ENCODE results near the gene PDCD1.

Gene PDCD1

DNA sequence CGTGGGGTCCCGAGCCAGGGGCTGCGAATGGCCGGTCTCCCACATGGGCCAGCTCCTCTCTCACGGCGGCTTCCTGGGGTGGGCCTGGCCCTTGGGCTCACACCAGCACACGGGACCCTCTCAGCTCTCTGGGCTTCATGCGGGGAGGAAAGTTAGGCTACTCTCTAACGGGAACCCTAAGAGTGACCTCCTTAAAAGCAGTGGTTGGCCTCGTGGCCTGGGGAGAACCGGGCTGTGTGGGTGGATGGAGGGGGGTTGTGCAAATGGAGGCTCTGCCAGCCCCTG lies 36.7 kb upstream of the PDCD1 start:
- no peak for DNase-seq

DNA sequence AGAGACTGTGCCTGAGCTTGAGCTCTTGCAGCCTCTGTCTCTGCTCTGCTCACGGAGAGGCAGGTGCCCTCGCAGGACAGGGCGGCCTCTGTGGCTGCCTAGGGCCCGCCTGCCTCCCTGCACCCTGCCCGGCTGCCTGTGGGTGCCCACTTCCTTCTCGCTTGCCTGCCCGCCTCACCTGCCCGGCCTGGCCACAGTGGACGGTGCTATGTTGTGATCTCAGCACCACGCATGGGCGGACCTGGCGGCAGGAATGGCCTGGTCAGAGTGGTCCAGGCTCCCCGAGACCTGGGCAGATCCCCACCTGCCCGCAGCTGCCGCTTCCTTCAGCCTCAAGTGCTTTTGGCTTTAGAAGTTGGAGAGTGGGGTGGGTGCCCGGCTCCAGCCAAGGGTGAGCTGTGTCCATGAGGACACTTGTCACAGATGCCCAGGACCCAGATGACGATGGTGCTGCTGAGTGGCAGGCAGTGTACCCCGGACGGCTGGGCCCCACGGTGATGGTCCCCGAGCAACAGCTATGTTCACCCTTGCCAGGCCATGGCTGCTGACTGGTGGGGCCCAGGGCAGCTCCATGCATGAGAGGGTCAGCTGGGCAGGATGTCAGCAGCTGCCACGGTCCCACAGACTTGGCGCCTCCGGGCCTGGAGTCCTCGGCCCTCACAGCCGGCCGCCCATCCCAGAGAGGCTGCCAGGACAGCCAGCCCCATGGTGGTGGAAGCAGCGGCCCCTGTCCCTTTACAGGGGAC lies 36.2 kb upstream of the PDCD1 start:
- DNase-seq = no peak

DNA sequence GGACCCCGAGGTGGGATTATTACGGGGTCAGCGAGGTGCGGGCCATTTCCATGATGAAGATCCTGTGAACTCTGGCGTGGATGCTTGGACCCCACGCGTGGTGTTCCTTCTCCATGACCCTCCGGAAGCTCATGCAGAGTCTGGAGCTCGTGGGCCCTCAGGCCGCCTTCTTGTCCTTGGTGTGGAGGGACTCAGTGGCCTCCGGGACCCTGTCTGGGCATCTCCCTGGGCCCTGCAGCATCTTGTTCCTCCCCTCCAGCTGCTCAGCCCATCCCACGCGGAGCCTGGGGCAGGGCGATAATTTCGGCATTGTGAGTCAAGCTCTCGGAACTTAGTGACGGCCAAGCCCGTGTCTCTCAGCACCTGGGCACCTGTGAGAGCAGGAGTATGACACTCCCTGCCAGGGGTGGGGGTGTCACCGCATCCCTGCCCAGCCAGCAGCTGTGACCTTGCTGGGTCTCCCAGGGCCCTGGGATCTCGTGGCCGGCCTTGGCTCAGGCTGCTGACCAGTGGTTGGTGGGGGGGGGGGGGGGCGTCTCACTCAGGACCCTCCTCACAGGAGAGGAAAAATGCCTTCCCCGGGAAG lies 35.5 kb upstream of the PDCD1 start:
- DNase-seq = no peak

DNA sequence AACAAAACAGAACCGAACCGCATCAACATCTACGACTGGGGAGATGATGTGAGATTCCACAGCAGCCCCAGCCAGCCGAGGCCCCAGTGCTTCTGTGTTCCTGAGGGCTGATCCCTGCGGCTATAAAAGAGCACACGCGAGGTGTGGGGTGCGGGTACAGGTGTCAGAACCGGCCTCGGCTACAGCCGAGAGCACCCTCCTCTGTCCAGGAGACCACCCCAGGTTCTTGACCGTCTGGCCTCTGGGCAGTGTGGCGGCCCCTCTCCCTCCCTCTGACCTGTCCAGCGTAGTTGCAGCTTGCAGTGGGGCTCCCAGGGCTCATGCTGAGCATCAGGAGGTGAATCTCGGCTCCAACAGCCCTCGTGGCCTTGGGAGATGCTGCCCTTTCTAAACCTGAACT lies 34.6 kb upstream of the PDCD1 start:
- no peak for DNase-seq

DNA sequence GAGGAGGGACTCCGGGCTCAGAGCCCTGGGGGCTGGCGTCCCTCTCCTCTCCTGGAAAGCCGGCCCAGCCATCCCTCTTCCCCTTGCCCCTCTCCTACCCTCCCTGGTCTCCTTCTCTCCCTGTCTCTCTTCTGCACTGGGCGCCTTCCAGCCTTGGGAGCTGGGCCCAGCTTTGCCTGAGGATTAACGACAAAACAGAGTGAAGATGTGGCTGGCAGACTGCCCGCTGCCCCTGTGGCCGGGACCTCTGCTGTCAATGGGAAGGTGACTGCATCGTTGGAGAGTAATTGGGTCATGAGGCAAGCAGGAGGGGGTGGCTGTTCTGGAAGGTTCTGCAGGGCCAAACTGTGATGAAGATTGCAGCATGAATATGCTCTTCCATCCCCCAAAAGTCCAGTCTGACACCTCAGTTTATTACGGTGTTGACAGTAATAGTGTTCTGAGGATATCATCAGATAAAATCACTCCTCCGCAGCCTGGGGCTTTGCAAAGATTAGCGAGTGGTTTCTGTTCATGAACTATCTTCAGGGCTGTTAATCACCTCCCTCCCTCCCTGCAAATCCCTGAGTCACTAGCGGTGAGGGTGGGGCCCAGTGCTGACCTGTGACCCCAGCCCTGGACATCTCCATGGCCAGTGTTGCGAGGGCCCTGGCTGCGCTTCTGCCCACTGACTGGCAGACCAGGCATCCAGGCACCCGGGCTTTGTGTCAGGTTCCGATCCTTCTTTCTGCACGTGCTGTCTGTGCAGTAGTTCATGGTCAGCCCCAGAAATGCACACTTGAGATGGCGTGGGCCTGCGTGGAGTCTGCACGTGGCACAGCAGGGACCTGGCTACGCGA lies 33.8 kb upstream of the PDCD1 start:
- DNase-seq = no peak

DNA sequence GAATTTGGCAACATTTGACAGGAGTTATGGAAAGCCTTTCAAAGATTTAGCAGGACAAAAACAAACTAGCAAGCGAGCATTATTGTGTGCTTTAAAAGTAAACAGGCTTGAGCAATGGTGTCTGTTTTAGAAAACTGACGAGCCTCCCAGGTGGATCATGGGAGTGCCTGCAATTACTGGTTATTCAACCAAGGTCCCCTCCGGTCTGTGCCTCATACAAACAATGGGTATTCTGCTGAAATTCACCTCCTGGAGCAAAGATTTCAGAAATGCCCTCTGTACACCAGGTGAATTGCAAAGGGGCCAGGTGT lies 33.2 kb upstream of the PDCD1 start:
- no peak for DNase-seq

DNA sequence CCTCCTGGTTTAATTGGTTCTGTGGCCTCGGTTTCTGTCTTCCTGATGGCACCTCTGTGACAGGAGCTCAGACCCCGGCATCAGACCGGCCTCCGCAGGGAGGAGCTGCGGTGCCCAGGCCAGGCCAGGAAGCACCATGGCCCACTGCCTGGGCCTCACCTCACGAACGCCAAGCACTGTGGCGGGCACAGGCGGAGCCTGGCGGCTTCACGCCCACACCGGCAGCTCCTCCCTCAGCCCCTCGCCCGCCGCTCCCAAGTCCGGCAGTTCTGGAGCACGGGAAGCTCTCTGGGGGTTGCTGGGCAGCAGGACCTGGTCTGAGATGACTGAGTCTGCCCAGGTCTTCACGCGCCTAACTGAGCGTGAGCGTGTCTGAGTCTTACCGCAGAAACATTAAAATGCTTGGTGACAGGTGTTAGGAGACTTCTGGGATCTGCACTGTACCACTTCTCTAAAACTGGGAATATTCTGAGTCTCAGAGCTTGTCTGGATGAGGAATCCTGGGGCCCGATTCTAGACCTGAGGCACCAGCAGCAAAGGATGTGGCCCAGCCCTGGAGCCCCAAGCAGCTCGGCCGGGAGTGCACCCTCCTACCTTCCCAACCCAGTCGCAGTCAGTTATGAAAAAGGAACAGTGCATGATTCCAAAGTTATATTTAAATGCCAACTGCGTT lies 32.8 kb upstream of the PDCD1 start:
- DNase-seq = no peak

DNA sequence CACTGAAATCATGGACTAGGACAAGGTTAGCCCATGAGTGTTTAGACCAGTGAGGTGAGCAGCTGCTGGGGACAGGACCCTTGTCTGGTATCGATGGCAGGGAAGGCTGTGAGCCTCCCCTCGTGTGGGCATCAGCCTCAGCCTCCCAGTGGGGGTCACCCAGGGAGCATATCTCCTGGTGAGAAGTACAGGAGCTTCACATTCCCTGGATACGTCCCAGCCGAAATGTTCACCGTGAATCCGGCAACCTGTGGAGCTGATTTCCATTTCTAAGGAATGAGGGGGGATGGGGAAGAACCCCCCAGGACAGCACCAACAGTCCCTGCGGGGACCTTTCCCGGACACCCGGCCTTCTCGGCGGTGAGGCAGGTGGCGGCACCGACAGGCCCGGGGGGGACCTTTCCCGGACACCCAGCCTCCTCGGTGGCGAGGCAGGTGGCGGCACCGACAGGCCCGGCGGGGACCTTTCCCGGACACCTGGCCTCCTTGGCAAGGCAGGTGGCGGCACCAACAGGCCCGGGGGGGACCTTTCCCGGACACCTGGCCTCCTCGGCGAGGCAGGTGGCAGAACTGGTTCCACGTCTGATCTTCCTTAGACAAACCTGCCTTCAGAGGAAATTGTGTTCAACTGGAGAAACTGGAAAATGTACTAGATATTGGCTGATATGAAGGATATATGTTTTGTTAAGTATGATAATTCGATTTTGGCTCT lies 32.0 kb upstream of the PDCD1 start:
- no peak for DNase-seq

DNA sequence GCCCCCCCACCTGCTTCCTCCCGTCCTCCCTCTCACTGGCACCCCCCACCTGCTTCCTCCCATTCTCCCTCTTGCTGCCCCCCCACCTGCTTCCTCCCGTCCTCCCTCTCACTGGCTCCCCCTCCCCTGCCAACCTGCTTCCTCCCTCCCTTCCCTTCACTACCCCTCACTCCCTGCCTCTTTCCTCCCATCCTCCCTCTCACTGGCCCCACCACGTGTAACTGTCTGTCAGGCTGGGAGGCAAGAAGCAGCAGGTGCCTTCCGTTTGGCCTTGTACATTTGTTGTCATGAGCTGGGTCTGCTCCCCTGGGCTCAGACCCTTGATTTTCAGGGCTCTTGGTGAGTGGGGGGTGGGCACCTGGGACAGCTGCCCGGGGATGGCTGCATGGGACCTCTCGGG lies 29.9 kb upstream of the PDCD1 start:
- DNase-seq = no peak

DNA sequence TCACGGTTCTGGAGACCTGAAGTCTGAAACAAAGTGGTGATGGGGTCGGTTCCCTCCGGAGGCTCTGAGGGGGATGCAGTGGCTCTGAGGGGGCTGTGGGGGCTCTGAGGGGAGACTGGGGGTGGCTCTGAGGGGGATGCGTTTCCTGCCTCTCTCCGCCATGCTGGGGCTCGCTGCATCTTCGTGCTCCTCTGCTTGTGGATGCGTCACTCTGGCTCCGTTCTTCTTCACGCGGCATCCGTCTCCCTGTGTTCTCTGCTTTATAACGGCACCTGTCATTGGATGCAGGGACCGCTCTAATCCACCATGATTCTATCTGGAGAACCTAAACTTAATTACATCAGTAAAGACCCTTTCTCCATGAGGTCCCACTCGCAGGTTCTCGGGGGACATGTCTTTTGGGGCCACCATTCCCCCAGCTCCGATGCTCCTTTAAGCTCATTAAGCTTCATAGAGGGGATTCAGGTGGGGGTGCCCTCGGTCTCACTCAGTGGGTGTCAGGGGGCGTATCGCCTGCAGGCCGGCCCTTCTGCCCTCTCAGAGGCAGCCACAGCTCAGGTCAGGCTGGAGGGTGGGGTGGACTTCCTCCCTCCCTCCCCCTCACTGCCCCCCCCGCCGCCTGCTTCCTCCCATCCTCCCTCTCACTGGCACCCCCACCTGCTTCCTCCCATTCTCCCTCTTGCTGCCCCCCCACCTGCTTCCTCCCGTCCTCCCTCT lies 29.3 kb upstream of the PDCD1 start:
- DNase-seq = no peak

DNA sequence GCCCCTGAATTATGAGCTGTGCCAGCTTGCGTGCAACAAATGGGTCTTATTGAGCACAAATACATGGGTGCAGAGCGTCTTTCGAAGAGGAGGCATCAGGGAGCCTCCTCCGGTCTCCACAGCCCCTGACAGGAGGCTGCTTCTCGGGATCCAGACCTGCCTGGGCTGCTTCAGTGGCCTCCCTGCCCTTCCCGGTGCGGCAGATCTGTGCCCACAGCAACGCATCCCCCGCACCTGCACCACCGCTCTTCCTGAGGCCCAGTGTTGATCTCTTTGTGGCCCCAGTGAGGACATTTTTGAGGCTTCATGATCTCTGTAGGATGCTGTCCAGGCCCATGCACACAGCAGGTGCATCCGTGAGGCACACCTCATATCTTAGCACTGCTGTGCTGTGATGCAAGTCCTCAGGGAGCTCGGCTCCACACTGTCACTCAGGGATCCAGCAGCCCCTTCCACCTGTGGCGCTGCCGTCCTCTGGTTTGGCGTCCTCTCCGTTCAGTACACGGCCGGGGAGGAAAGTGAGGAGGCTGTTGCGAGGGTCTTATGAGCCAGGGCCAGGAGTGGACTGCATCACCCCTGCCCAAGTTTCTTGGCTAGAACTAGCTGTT lies 28.2 kb upstream of the PDCD1 start:
- DNase-seq = no peak

DNA sequence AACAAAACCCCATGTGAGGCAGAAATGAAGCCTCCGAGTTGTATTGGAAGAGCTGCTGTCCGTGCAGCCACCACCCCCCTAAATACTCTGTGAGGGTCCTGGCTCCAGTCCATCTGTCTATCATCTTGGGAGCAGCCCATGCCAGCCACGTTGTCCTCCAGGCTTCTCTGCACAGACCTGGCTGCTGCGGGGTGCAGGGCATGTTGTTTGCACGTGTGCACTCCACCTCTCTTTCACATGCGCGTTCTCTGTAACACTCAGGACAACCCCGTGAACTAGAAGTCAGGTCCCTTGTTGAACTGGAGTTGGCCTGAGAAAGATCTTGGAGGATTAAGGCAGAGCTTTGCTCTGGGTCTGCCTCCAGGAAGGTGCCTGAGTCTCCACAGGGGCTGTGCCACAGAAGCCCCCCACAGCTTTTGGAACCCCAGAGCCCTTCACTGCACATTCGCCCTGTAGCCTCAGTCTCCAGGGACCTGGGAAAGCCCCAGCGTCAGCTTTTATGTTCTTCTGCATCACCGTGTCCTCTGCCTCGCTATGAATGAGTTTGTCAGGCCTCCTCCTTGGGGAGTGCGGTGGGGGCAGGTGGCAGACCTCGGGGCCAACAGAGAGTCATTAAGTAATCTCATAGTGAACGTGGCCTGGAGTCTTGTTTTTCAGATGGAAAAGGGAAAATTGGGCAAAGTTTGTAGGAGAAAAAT lies 27.4 kb upstream of the PDCD1 start:
- DNase-seq = no peak

DNA sequence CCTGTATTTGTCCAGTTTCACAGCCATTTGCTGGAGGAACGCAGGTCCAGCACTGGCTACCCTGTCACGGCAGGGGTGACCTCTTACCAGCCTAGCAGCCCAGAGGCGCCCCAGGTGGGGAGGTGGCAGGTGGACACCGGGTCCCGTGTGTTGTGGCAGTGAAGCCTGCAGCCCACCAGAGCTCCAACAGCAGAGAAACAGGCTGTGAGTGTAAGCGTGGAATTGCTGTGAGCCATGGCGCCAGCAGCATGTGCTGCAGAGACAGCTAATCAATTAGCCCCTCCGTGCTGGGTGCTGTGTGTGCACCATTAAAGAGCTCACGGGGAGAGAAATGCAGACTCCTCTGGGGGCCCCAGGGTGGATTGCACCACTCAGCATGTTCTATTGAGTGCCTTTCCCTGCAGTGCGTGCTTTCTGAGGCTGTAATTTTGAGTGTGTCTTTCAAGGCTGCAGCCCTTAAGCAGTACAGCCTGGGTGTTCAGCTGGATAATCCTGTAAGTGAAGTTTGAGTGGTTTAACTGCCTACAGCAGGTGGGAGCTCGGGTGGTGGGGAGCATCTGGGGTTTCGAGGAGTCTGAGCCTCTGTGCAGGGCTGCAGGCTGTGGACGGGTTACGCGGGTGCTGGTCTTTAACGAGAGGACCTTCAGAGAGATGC lies 26.7 kb upstream of the PDCD1 start:
- DNase-seq = no peak

DNA sequence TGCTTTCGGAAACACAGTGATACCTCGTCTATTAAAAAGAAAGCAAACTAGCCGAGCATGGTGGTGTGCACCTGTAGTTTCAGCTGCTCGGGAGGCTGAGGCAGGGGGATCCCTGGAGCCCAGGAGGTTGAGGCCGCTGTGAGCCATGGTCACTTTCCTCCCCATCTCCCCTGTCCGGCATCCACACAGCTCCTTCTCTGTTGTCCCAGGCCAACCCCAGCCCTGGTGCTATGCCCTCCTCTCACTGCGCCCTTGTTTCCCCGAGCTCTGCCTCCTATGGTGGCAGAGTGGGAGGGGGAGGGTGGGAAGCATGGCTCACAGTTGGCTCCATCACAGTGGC lies 26.2 kb upstream of the PDCD1 start:
- DNase-seq = no peak

DNA sequence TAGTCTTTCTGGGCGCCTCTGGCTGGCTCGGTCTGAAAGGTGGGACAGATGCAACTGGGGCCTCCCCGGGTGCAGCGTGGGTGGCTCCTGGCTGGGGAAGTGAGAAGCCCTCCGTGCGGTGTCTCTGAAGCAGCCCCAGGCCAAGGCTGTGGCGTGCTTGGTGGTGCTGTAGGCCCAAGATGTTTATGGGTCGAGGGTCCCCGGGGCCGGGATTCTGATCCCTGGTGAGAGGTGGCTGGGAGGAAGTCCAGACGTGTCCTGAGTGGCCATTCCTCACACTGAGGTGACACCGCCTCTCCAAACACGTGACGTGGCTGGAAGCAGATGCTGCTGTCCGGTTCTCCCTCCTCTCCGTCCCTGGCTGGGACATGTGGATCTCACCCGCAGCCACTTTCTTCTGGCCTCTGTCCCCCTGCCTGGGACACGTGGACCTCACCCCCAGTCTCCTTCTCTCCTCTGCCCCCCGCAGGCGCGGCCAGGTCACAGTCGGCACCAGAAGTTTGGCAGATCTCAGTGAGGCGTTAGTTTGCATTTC lies 23.5 kb upstream of the PDCD1 start:
- no peak for DNase-seq

DNA sequence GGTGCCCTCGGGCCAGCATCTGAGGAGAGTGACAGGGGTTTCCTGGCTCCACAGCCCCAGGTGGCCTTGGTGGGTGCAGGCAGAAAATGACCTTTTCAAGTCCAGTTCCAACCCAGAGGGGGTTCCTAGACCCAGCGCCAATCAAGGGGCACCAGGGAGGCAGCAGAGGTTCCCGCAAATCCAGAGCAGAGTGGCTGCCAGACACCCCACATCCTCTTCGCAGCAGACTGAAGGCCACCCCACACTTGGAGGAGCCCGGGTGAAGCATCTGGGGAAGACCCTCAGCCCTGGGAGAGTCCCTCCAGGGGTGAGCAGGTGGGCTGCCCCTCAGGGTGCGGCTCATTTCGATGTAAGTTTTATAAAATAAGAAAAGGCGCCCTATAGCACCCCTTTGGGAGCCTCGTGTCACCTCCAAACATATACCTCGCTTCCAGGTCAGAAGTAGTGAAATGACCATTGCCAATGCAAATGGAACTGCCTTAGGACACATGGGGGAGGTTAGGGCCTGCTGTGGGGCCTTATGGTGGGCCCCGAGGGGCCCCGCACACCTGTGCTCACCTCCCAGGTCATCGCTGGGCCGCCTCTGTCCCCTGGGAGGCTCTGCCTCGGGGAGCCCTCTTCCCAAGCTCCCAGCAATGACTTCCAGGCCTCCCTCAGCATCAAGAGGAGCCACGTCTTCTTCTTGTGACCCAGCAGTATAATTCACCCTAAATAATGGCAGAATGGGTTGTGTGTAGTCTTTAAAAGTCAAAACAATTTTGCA lies 21.8 kb upstream of the PDCD1 start:
- DNase-seq = no peak

DNA sequence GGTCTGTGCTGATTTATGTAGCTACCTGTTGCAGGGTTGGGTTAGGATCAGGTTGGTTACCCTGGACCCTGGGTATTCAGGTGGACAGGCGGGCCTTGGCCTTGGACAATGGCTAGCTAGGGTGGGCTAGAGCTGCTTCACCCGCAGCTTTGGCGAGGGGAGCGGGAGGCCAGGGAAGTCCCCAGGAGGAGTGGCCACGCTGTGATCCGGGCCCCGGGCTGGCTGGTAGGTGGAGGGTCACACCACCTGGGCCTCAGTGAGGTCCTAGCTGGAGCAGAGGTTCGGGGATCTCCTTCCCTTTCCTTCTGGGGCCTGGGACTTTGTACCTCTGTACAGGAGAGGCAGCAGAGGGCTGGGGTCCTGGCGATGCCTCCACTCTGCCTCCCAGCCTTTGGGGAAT lies 20.6 kb upstream of the PDCD1 start:
- DNase-seq = no peak

DNA sequence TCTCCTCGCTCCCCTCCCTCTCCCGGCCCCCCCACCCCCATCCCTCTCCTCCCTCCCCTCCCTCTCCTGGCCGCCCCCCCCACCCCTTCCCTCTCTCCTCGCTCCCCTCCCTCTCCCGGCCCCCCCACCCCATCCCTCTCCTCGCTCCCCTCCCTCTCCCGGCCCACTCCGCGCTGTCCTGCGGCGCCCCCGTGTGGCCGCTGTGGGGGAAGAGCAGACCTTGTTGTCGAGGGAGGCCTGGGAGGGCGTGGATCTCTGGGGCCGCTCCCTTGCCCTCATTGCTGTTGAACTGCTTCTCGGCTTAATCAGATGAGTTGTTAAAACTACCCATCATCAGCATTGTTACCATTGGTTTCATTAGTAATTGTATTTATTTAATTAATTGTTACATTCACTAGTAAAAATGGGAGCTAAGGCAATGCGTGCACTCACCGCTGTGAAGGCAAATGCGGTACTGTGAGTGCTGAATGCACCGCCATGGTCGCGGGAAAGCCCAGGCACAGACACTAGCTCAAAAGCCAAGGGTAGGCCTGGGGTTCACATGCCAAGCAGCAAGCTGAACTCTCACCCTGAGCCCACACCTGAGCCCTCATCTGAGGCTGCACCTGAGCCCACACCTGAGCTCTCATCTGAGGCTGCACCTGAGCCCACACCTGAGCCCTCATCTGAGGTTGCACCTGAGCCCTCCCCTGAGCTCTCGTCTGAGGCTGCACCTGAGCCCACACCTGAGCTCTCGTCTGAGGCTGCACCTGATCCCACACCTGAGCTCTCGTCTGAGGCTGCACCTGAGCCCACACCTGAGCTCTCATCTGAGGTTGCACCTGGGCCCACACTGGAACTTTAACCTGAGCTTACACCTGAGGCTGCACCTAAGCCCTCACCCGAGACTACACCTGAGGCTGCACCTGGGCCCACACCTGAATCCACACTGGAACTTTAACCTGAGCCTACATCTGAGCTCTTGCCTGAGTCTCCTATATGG lies 19.6 kb upstream of the PDCD1 start:
- peak; percentile 51 for DNase-seq

DNA sequence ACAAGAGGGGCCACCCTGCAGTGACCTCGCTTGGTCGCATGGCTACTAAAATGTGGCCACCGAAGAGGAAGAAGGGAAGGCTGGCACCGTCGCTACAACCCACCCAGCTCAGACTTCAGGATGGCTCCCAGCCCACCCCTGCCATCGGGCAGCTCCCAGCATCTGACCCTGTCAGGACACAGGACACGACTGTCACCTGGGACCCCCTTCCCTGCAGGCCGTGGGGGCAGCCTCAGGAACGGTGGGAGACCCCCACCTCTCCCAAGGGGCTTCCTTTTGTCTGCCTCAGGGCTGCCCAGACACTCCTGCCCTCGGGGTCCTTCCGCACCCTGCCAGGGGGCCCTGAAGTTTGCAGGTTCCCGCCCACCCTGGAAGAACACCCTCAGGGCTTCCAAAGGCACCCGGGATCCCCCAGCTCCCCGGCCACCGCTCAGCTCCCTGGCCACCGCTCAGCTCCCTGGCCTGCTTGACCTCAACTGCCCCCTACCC lies 18.5 kb upstream of the PDCD1 start:
- no peak for DNase-seq
